K562 (cell line): Measurements from ENCODE around the gene COPS6. TPM values are rescaled to one million over a fixed set of nuclear protein-coding genes. Genes with fewer than 3 reads are reported as not detected.

Source experiments
- ATF7 ChIP-seq: fragments of 450-650 bp; IDR thresholded peaks from 2 replicates; pipeline ENCODE4 v1.7.1; 2014; ENCODE audit warnings: mild to moderate bottlenecking, moderate library complexity
- EWSR1 ChIP-seq: fragments of 450-650 bp; IDR thresholded peaks from 2 replicates; pipeline ENCODE4 v1.6.1; 2018; ENCODE audit warnings: borderline replicate concordance, mild to moderate bottlenecking, low read depth, moderate library complexity; ENCODE audit not compliant: partially characterized antibody
- EZH2 ChIP-seq: IDR thresholded peaks from 2 replicates; pipeline ENCODE4 v1.6.1; 2012; ENCODE audit warnings: low read depth, mild to moderate bottlenecking, inconsistent platforms, low read length, borderline replicate concordance
- GTF2E2 ChIP-seq: fragments of 200-800 bp; sonication (Bioruptor generic); IDR thresholded peaks from 2 replicates; pipeline ENCODE4 v1.6.1; 2016; ENCODE audit warnings: missing genetic modification characterization, missing compliant biosample characterization
- GTF2F1 ChIP-seq: IDR thresholded peaks from 2 replicates; pipeline ENCODE4 v1.6.1; 2011; ENCODE audit warnings: low read depth, low read length, improper control_type of control experiment
- JUN ChIP-seq, 2 experiments: sonication (generic) in 1 of 2; formaldehyde crosslinking in 1 of 2; IDR thresholded peaks; 2 replicates each; pipeline versions ENCODE4 v1.6.1 to v1.8.0; 2012 to 2022; ENCODE audit warnings: borderline replicate concordance in 2 of 2, mild to moderate bottlenecking in 2 of 2, improper control_type of control experiment in 1 of 2, low read depth in 1 of 2, low read length in 1 of 2, missing genetic modification reagents in 1 of 2
- KDM4B ChIP-seq, 2 experiments: fragments of 450-650 bp in 1 of 2; sonication (generic) in 1 of 2; IDR thresholded peaks; 2 replicates each; pipeline ENCODE4 v1.6.1; 2016 to 2017; ENCODE audit warnings: borderline replicate concordance in 2 of 2, antibody characterized with exemption in 1 of 2, low read depth in 1 of 2, mild to moderate bottlenecking in 1 of 2
- MAFK ChIP-seq: IDR thresholded peaks from 2 replicates; pipeline ENCODE4 v1.6.1; 2011; ENCODE audit warnings: low read length, improper control_type of control experiment
- MCM5 ChIP-seq: fragments of 450-650 bp; IDR thresholded peaks from 2 replicates; pipeline ENCODE4 v1.6.1; 2016; ENCODE audit warnings: low read depth
- MTA2 ChIP-seq: fragments of 450-650 bp; IDR thresholded peaks from 2 replicates; pipeline ENCODE4 v1.6.1; 2016; ENCODE audit warnings: low read depth
- NELFE ChIP-seq: IDR thresholded peaks from 2 replicates; pipeline ENCODE4 v1.6.1; 2011; ENCODE audit warnings: mild to moderate bottlenecking; ENCODE audit not compliant: insufficient read depth, insufficient read length
- RAD21 ChIP-seq, 2 experiments: fragments of 250-450 bp in 1 of 2; fragments of 450-650 bp in 1 of 2; sonication (Bioruptor Pico) in 1 of 2; formaldehyde crosslinking in 1 of 2; IDR thresholded peaks in 1 of 2; conservative IDR thresholded peaks in 1 of 2; 2 replicates each; pipeline versions ENCODE4 v1.4.0 to v1.8.0; 2020 to 2022; ENCODE audit warnings: mild to moderate bottlenecking in 2 of 2, moderate library complexity in 1 of 2
- RBM17 ChIP-seq: fragments of 200-400 bp; formaldehyde crosslinking; IDR thresholded peaks from 2 replicates; pipeline ENCODE4 v1.6.1; 2017; ENCODE audit warnings: low read depth, mild to moderate bottlenecking, low read length, borderline replicate concordance
- SIX5 ChIP-seq, 2 experiments: IDR thresholded peaks; 2 replicates each; pipeline ENCODE4 v1.6.1; 2011; ENCODE audit warnings: low read length in 2 of 2, borderline replicate concordance in 1 of 2, low read depth in 1 of 2, mild to moderate bottlenecking in 1 of 2, moderate library complexity in 1 of 2; ENCODE audit not compliant: insufficient read depth in 1 of 2
- TBP ChIP-seq: optimal IDR thresholded peaks from 2 replicates; pipeline ENCODE3; 2011; ENCODE audit warnings: low read depth, low read length, improper control_type of control experiment
- TEAD4 ChIP-seq, 2 experiments: sonication (generic) in 1 of 2; formaldehyde crosslinking in 1 of 2; IDR thresholded peaks; 2 replicates each; pipeline versions ENCODE4 v1.6.1 to v1.8.0; 2012 to 2022; ENCODE audit warnings: borderline replicate concordance in 1 of 2, inconsistent platforms in 1 of 2, low read length in 1 of 2, mild to moderate bottlenecking in 1 of 2, missing genetic modification reagents in 1 of 2
- ZFPM2 ChIP-seq: fragments of 250-450 bp; sonication (Bioruptor Pico); IDR thresholded peaks from 2 replicates; pipeline ENCODE4 v1.5.1; 2022; ENCODE audit warnings: mild to moderate bottlenecking
- ZKSCAN3 ChIP-seq: fragments of 250-450 bp; sonication (Bioruptor Pico); IDR thresholded peaks from 2 replicates; pipeline ENCODE4 v1.4.0; 2020
- ZNF232 ChIP-seq: sonication (generic); formaldehyde crosslinking; IDR thresholded peaks from 2 replicates; pipeline ENCODE4 v1.8.0; 2022; ENCODE audit warnings: mild to moderate bottlenecking, missing genetic modification reagents
- polyA plus RNA-seq, 8 experiments: library from polyadenylated mRNA; depleted of rRNA in 4 of 8; stranded (reverse) in 5 of 8; unstranded in 3 of 8; fragments of >200 nt; fragmentation: Nextera tagmentation in 2 of 8; fragmentation: Illumina TruSeq in 1 of 8; extraction: Ambion mirVana in 2 of 8; extraction: Trizol in 1 of 8; gene quantifications; 2 replicates each; pipeline versions ENCODE4 v1.2.1 to v1.2.3, GENCODE V29; 2011 to 2014; ENCODE audit warnings: inconsistent platforms in 1 of 8, missing spikeins in 1 of 8
- total RNA-seq, 7 experiments: library from RNA; depleted of rRNA in 6 of 7; stranded (reverse); fragments of >200 nt in 6 of 7; fragmentation: Illumina TruSeq in 2 of 7; extraction: Trizol in 2 of 7; gene quantifications; 2 replicates each; pipeline versions ENCODE4 v1.2.1 to v1.2.3, GENCODE V29; 2011 to 2021; ENCODE audit warnings: low replicate concordance in 1 of 7
- TF ChIP-seq, protein P1 (sequence below): sonication (generic); formaldehyde crosslinking; IDR thresholded peaks from 2 replicates; pipeline ENCODE4 v1.8.0; 2022; ENCODE audit warnings: mild to moderate bottlenecking, missing genetic modification reagents, borderline replicate concordance
- TF ChIP-seq, protein P2 (sequence below): fragments of 450-650 bp; formaldehyde crosslinking; IDR thresholded peaks from 2 replicates; pipeline ENCODE4 v1.4.0; 2020; ENCODE audit warnings: mild to moderate bottlenecking
- TF ChIP-seq, protein P3 (sequence below), 2 experiments: IDR thresholded peaks; 2 replicates each; pipeline ENCODE4 v1.6.1; 2012; ENCODE audit warnings: improper control_type of control experiment in 2 of 2, low read depth in 2 of 2, low read length in 2 of 2, borderline replicate concordance in 1 of 2

The COPS6 gene
- total and polyA plus RNA-seq, 9 of the 15 experiments (the other 6 are each of a cell fraction or from before 2014, with no cell fraction given) = 63.0 to 331 (median 168) TPM

DNA sequence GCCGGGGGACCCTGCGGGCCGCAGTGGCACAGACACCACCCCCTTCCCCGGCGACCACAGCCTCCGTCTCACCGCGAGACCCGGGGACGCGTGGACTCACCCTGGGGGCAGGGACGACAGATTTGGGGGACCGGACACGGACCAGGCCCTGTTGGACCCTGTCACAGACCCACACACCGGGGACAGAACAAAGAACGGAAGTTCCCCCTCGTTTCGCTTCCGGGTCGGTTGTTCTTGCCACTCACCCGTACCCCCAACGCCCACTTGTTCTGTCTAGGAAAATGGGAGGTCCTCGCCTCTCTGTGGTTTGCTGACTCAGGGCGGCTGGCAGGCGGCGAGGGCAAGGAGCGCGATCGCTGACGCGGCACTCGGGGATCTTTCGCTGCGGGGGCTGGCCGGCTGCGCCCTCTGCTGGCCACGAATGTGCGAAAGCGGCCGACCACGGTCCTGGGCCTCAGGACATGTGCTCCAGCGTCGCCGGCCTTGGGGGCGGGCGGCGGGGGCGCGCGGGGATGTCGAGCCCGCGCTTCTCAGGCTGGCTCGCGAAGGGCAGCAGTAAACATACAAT lies 7.2 kb upstream of the COPS6 start, which contains the start of gene ZNF3 (continued):
- TF ChIP-seq SIX5 (IDR thresholded peaks at IDR 0.05; ENCODE audit: borderline replicate concordance in 1 of 2, insufficient read depth in 1 of 2, low read depth in 1 of 2, low read length in 2 of 2) (peak; percentile 48 to 57; a peak in 3 of 4 replicates), ATF7 (peak; percentile 91), NELFE (no peak), EZH2 (no peak), ZNF232 (CRISPR knock-in tag) (no peak), RAD21 (CRISPR knock-in tag; conservative IDR thresholded peaks at IDR 0.05 in 1 of 2, IDR thresholded peaks at IDR 0.05 in 1 of 2) (peak; percentile 86 to 91), GTF2E2 (tag) (no peak), RBM17 (no peak), JUN (IDR thresholded peaks at IDR 0.05; ENCODE audit: borderline replicate concordance, low read depth, low read length) (peak; percentile 92; the same call in 1 of the 2 replicates), JUN (CRISPR knock-in tag; IDR thresholded peaks at IDR 0.05; ENCODE audit: borderline replicate concordance) (peak; percentile 46; the same call in 1 of the 2 replicates), KDM4B (IDR thresholded peaks at IDR 0.05; ENCODE audit: borderline replicate concordance in 2 of 2, low read depth in 1 of 2) (peak in 1 of 2 experiments; percentile 97; a peak in 1 of 4 replicates), ZFPM2 (CRISPR knock-in tag) (no peak; the same call in 1 of the 2 replicates), EWSR1 (no peak), MTA2 (peak; percentile 83; the same call in 1 of the 2 replicates), ZKSCAN3 (CRISPR knock-in tag) (no peak), TBP (peak; percentile 78), TEAD4 (IDR thresholded peaks at IDR 0.05; ENCODE audit: low read length) (no peak; the same call in none of the 2 replicates), TEAD4 (CRISPR knock-in tag; IDR thresholded peaks at IDR 0.05; ENCODE audit: borderline replicate concordance) (no peak), MAFK (peak; percentile 99), GTF2F1 (0 out of 2 replicates have a peak, but pooled peaks have one; percentile 51), MCM5 (no peak)
- TF ChIP-seq, protein P1, sequence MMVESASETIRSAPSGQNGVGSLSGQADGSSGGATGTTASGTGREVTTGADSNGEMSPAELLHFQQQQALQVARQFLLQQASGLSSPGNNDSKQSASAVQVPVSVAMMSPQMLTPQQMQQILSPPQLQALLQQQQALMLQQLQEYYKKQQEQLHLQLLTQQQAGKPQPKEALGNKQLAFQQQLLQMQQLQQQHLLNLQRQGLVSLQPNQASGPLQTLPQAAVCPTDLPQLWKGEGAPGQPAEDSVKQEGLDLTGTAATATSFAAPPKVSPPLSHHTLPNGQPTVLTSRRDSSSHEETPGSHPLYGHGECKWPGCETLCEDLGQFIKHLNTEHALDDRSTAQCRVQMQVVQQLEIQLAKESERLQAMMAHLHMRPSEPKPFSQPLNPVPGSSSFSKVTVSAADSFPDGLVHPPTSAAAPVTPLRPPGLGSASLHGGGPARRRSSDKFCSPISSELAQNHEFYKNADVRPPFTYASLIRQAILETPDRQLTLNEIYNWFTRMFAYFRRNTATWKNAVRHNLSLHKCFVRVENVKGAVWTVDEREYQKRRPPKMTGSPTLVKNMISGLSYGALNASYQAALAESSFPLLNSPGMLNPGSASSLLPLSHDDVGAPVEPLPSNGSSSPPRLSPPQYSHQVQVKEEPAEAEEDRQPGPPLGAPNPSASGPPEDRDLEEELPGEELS = no peak; the same call in 1 of the 2 replicates
- TF ChIP-seq, protein P2, sequence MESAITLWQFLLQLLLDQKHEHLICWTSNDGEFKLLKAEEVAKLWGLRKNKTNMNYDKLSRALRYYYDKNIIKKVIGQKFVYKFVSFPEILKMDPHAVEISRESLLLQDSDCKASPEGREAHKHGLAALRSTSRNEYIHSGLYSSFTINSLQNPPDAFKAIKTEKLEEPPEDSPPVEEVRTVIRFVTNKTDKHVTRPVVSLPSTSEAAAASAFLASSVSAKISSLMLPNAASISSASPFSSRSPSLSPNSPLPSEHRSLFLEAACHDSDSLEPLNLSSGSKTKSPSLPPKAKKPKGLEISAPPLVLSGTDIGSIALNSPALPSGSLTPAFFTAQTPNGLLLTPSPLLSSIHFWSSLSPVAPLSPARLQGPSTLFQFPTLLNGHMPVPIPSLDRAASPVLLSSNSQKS (CRISPR knock-in tag) = no peak
- TF ChIP-seq, protein P3, sequence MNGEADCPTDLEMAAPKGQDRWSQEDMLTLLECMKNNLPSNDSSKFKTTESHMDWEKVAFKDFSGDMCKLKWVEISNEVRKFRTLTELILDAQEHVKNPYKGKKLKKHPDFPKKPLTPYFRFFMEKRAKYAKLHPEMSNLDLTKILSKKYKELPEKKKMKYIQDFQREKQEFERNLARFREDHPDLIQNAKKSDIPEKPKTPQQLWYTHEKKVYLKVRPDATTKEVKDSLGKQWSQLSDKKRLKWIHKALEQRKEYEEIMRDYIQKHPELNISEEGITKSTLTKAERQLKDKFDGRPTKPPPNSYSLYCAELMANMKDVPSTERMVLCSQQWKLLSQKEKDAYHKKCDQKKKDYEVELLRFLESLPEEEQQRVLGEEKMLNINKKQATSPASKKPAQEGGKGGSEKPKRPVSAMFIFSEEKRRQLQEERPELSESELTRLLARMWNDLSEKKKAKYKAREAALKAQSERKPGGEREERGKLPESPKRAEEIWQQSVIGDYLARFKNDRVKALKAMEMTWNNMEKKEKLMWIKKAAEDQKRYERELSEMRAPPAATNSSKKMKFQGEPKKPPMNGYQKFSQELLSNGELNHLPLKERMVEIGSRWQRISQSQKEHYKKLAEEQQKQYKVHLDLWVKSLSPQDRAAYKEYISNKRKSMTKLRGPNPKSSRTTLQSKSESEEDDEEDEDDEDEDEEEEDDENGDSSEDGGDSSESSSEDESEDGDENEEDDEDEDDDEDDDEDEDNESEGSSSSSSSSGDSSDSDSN (IDR thresholded peaks at IDR 0.05; ENCODE audit: borderline replicate concordance in 1 of 2, low read depth in 2 of 2, low read length in 2 of 2) = peak; percentile 49 to 90; a peak in 3 of 4 replicates
